ENCODE measurements around the gene RTRAF.

The RTRAF gene

DNA sequence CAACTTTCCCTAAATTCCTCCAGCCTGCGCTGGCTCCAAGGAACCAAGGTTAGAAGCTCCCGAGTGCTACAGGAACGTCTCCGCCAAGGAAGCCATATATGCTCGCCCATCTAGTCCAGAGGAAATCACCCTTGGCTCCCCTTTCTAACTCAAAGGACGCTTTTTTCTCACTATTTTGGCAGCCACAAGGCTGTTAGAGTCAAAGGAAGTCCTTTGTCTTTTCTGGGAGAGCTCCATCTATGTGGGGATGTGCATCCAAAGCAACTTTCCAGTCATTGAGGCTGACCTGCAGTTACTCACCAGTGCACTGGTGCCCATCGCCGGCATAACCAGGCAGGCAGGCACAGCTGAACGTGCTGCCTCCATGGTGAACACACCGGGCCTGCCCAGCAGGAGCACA is 37.6 kb downstream of the RTRAF start:
- TF ChIP-seq, protein P1, sequence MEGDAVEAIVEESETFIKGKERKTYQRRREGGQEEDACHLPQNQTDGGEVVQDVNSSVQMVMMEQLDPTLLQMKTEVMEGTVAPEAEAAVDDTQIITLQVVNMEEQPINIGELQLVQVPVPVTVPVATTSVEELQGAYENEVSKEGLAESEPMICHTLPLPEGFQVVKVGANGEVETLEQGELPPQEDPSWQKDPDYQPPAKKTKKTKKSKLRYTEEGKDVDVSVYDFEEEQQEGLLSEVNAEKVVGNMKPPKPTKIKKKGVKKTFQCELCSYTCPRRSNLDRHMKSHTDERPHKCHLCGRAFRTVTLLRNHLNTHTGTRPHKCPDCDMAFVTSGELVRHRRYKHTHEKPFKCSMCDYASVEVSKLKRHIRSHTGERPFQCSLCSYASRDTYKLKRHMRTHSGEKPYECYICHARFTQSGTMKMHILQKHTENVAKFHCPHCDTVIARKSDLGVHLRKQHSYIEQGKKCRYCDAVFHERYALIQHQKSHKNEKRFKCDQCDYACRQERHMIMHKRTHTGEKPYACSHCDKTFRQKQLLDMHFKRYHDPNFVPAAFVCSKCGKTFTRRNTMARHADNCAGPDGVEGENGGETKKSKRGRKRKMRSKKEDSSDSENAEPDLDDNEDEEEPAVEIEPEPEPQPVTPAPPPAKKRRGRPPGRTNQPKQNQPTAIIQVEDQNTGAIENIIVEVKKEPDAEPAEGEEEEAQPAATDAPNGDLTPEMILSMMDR (conservative IDR thresholded peaks at IDR 0.05) = no peak
- no peak for TF ChIP-seq ZFX (IDR thresholded peaks at IDR 0.05)
- no peak overlapping the region for H3K27ac ChIP-seq

DNA sequence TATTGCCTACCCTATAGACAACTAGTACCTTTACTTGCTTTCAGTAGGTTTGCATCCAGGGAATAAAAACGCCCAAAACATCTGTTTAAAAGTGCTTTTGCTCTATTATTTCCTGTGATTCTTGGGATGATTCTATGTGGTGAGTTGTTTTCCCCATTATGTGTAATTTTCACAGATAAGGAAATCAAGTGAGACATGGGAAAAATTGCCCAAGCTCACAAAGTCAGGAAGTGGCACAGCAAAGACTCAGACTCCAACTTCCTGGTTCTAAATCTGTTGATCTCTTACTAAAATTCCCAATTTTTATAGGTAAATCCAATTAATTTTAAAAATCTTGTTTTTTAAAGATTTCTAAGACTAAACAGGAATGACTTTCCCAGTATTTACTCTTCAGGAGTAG is 40.5 kb downstream of the RTRAF start:
- H3K27ac ChIP-seq = no peak overlapping the region
- no peak for TF ChIP-seq ZFX (IDR thresholded peaks at IDR 0.05)
- TF ChIP-seq, protein P1 (conservative IDR thresholded peaks at IDR 0.05) = no peak

DNA sequence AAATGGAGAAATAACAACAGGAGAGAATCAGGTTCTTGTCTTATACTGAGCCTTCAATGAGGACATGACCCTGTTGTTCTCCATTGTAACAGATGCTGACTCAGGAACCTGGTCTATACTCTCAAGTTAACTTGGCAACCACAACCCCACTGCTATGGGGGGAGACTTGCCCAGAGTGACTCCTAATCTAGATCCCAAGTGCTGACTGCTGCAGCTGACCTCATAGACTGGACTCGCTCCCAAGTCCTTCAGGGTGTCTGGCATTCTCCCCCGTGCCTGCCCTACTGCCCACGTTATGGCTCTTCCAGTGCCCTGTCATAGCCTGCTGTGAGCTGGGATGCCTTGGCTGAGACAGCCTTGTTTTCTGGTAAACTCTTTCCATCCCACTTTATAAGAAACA is 42.4 kb downstream of the RTRAF start:
- TF ChIP-seq, protein P1 (conservative IDR thresholded peaks at IDR 0.05) = no peak
- no peak for TF ChIP-seq ZFX (IDR thresholded peaks at IDR 0.05)
- no peak overlapping the region for H3K27ac ChIP-seq

DNA sequence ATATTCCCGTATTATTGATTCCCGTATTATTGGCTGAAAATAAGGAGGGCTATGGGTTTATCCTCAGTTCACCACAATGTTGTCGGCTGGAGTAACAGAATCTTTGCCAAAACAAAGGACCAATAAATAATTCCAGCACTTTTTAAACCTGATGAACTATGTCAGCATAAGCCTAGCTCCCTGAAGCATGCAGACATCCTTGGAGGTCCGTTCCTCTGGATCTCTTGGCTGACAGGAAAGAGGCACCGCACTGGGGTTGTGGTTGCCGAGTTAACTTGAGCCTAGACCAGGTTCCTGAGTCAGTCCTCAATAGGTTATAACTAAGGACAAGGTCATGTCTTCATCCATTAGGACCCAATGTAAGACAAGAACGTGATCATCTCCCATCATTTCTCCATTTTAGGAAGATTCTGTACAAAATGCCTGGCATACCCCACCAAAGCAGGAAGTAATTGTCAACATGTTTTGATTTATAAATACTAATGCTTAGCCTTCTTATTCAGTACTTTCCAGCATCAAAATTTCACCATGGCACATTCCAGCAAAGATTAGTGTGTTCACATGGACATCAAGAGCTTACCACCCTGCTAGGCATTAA is 43.0 kb downstream of the RTRAF start:
- no peak overlapping the region for H3K27ac ChIP-seq
- TF ChIP-seq, protein P1 (conservative IDR thresholded peaks at IDR 0.05) = no peak
- no peak for TF ChIP-seq ZFX (IDR thresholded peaks at IDR 0.05)

DNA sequence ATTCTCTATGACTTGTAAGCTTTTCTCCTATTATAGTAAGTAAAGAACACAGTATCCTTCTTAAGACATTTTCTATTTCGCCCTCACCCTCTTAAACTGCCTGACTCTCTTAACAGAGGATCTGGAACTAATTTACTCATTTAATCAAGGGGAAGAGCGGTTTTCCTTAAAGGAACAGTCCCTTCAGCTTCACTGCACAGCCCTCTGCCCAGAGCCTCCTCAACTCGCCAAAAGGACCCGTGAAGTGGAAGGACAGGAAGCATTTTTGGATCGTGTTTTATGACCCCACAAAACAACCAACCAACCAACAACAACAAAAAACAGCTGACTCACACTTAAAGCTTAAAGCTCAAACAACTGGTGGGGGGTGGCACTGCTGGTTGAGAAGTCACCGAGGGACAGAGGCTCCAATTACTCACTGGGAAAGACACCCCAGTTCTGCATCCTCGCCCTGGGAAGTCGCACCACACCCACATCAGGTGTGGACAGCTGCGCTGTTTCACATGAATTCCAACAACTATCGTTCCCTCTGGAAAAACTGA is 43.8 kb downstream of the RTRAF start:
- no peak for TF ChIP-seq ZFX (IDR thresholded peaks at IDR 0.05)
- TF ChIP-seq, protein P1 (conservative IDR thresholded peaks at IDR 0.05) = no peak
- H3K27ac ChIP-seq = no peak overlapping the region

DNA sequence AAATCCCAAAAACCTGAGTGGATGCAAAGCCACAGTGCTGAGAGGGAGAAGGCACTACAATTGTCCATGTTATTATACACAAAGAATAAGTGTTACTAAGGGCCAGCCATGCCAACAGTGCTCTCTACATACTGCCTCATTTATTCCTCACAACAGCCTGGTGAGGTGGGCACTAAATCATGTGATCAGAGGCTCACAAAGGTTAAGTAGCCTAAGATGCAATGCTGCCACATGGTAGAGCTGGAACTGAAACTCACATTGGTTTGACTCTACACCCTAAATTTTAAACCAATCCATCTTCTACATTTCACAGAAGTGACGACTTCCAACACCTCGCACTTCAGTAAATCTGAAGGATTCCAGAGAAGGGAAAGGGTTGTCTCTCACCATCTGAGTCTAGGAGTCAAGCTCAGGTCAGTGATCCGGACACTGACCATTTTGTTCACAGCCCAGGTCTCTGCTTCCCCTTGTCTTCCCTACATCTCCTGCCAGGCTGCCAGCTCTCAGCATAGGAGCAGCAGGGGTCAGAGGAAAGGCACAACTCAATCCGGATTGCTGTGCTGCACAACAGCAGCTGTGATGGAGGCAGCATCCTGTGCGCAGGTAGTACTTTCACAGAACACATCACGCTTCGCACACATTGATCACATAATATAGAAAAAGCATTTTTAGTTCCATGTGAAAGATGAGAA is 49.9 kb downstream of the RTRAF start:
- no peak for TF ChIP-seq ZFX (IDR thresholded peaks at IDR 0.05)
- TF ChIP-seq, protein P1 (conservative IDR thresholded peaks at IDR 0.05) = no peak
- H3K27ac ChIP-seq = no peak overlapping the region

DNA sequence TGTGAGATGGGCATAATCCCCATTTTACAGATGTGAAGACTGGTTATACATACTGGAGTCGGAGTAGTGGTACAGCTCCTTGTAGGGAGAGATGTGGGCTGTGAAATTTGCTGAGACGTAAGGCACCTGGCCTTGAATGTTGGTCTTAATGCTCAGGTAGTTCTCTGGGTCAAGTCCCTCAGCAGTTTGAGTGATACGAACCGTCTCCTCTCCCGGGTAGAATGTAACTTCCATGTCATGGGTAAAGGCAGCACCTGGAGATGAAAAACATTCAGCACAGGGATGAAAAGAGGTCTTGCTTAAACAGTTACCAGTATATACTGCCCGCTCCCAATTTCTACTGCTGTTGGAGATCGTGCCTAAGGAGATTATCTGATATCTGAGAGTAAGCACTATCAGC is 51.3 kb downstream of the RTRAF start:
- H3K27ac ChIP-seq = no peak overlapping the region
- TF ChIP-seq ZFX (IDR thresholded peaks at IDR 0.05) = no peak
- TF ChIP-seq, protein P1 (conservative IDR thresholded peaks at IDR 0.05) = no peak
